Stimulated activated CD4-positive, alpha-beta T cell treated with anti-CD3 and anti-CD28 coated beads, TNF-alpha, amount 100 ng/mL, for 4 hours (primary cell): ENCODE measurements around the gene AHCY.
"Not testable (repeated sequence)": the region's sequence is repeated elsewhere in the genome, so short reads cannot be mapped to it uniquely, and the experiment has no call there.

Experiments
- DNase-seq, 3 experiments: peaks; one replicate each; pipeline ENCODE4 v3.0.0-alpha.2; 2020; ENCODE audit warnings: low read depth in 3 of 3

AHCY gene

DNA sequence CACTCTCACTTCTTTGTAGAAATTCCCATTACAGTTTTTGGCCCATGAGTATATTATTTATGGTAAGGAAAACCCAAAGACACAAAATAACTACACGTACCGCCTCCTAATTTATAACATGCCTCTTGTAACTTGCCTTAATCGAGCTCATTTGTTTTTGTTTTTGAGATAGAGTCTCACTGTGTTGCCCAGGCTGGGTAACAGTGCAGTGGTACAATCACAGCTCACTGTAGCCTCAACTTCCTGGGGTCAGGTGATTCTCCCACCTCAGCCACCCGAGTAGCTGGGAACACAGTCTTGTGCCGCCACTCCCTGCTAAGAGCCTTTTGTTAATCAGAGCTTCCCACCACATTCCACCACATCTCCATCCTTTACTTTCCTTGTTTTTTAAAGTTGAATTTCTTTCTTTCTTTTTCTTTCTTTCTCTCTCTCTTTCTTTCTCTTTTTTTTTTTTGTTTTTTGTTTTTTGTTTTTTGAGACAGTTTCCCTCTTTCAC, 46.5 kb downstream of the AHCY start:
- DNase-seq = no peak

- no peak for DNase-seq
Observed at GRCh38 chr20:34254979-34255378, 48.2 kb downstream of the AHCY start.

GRCh38 chr20:34252431-34253086, 50.6 kb downstream of the AHCY start:
- DNase-seq = not testable (repeated sequence)

GRCh38 chr20:34251619-34252018, 51.5 kb downstream of the AHCY start:
- DNase-seq = no peak

GRCh38 chr20:34250005-34250404, 53.1 kb downstream of the AHCY start:
- no peak for DNase-seq

- no peak for DNase-seq
Observed at GRCh38 chr20:34249291-34249690, 53.9 kb downstream of the AHCY start.

- no peak for DNase-seq
Observed at GRCh38 chr20:34246126-34246626, 57.0 kb downstream of the AHCY start.

DNA sequence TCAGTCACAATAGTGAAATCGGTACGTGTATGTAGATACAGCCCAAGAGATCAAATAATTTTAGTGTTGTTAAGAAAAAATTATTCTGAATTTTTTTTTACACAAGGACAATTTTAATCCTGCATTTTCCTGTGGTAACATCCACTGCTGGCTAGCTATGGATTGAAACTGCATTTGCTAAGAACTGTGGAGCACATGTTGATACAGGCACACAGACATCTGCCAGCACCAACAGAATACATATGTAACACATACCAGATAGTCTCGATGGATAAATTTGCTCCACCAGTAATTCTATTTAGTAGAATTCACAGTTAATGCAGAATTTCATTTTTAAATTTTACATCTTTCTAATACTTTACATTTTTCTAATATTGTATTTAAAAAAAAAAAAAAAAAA, 59.8 kb downstream of the AHCY start:
- no peak for DNase-seq

DNA sequence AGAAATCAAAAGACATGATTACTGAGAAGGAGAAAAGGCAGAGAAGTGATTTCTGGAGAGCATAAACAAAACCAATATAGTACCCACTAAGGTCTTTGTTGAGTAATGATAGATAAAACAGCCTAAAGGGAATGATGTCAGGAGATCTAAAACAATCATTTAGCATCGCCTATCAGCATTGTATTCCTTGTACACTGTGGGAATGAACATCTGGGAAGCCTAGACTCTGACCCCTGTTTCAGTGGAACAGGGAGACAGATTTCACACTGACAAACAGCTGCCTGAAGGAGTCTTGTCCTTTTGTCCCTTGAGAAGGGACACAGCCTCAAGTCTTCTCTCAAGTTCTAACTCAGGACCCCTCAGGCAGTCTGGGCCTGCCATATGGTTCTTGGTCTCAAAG, 60.3 kb downstream of the AHCY start:
- no peak for DNase-seq

GRCh38 chr20:34242015-34242414, 61.1 kb downstream of the AHCY start:
- not testable (repeated sequence) for DNase-seq

- DNase-seq = no peak
Observed at GRCh38 chr20:34240693-34241615, 62.2 kb downstream of the AHCY start, which contains the start of gene ASIP. Gene ASIP, plus strand, starts transcription at chr20:34241423. Its CDS starts 18,952 bp downstream, at chr20:34260375.

GRCh38 chr20:34240121-34240520, 63.0 kb downstream of the AHCY start:
- no peak for DNase-seq

GRCh38 chr20:34237942-34238341, 65.2 kb downstream of the AHCY start:
- DNase-seq = no peak

DNA sequence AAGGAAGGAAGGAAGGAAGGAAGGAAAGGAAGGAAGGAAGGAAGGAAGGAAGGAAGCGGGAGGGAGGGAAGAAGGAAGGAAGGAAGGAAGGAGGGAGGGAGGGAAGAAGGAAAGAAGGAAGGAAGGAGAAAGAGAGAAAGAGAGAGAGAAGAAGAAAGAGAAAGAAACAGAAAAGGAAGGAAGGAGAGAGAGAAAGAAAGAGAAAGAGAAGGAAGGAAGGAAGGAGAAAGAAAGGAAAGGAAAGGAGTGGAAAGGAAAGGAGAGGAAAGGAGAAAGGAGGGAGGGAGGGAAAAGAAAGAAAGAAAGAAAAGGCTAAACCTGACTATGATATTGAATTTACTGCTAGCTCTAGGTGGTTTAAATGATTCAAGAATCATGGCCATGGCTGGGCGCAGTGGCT, 67.3 kb downstream of the AHCY start:
- no peak for DNase-seq

GRCh38 chr20:34233687-34234086, 69.5 kb downstream of the AHCY start:
- DNase-seq = no peak

- no peak for DNase-seq
Observed at GRCh38 chr20:34232494-34233087, 70.6 kb downstream of the AHCY start.

DNA sequence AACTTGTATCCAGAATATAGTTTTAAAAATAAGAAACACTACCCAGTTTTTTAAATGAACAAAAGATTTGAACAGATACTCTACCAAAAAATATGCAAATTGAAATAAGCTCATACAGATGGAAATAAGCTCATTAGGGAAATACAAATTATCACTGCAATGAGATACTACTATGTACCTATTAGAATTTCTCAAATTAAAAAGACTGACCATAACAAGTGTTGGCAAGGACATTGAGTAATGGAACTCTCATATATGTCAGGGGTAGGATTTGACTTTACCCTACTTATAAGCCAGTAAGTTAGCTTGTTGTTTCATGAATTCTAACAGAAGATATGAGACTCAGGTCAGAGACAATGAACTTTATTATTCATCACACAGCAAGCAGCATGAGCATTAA, 71.5 kb downstream of the AHCY start:
- no peak for DNase-seq
